ENCODE data around the gene UPK3B.
"Not testable (repeated sequence)": the region's sequence is repeated elsewhere in the genome, so short reads cannot be mapped to it uniquely, and the experiment has no call there.

UPK3B gene

GRCh38 chr7:76483081-76483480, 27.3 kb upstream of the UPK3B start:
- H3K4me3 ChIP-seq (ENCODE audit: low read depth, low read length); DNase-seq (ENCODE audit: low read depth): not testable (repeated sequence)

- DNase-seq (ENCODE audit: low read depth); H3K4me3 ChIP-seq (ENCODE audit: low read depth, low read length): not testable (repeated sequence)
These were observed 25.9 kb upstream of the UPK3B start for GRCh38 chr7:76484456-76484855.

- DNase-seq (ENCODE audit: low read depth); H3K4me3 ChIP-seq (ENCODE audit: low read depth, low read length): not testable (repeated sequence)
These were observed 24.3 kb upstream of the UPK3B start for GRCh38 chr7:76485822-76486610.

GRCh38 chr7:76486618-76487017, 23.7 kb upstream of the UPK3B start:
- H3K4me3 ChIP-seq (ENCODE audit: low read depth, low read length); DNase-seq (ENCODE audit: low read depth): not testable (repeated sequence)

GRCh38 chr7:76487969-76488368, 22.4 kb upstream of the UPK3B start:
- not testable (repeated sequence) for H3K4me3 ChIP-seq (ENCODE audit: low read depth, low read length); DNase-seq (ENCODE audit: low read depth)

- DNase-seq (ENCODE audit: low read depth); H3K4me3 ChIP-seq (ENCODE audit: low read depth, low read length): not testable (repeated sequence)
These were observed 18.2 kb upstream of the UPK3B start for GRCh38 chr7:76492139-76492538.

GRCh38 chr7:76495717-76496116, 14.6 kb upstream of the UPK3B start:
- not testable (repeated sequence) for H3K4me3 ChIP-seq (ENCODE audit: low read depth, low read length); DNase-seq (ENCODE audit: low read depth)

- not testable (repeated sequence) for DNase-seq (ENCODE audit: low read depth)
These were observed 12.3 kb upstream of the UPK3B start for GRCh38 chr7:76497918-76498582.

GRCh38 chr7:76498583-76499200, 11.7 kb upstream of the UPK3B start:
- not testable (repeated sequence) for H3K4me3 ChIP-seq (ENCODE audit: low read depth, low read length); DNase-seq (ENCODE audit: low read depth)

More at GRCh38 chr7:76497918-76498582, 12.3 kb upstream of the UPK3B start:
- H3K4me3 ChIP-seq (ENCODE audit: low read depth, low read length) = not testable (repeated sequence)

GRCh38 chr7:76499201-76499923, 11.0 kb upstream of the UPK3B start:
- not testable (repeated sequence) for H3K4me3 ChIP-seq (ENCODE audit: low read depth, low read length); DNase-seq (ENCODE audit: low read depth)

GRCh38 chr7:76499924-76500241, 10.5 kb upstream of the UPK3B start:
- H3K4me3 ChIP-seq (ENCODE audit: low read depth, low read length); DNase-seq (ENCODE audit: low read depth): not testable (repeated sequence)

GRCh38 chr7:76502224-76502623, 8.1 kb upstream of the UPK3B start:
- not testable (repeated sequence) for DNase-seq (ENCODE audit: low read depth)

GRCh38 chr7:76502836-76503235, 7.5 kb upstream of the UPK3B start:
- not testable (repeated sequence) for DNase-seq (ENCODE audit: low read depth)

More at GRCh38 chr7:76502224-76502623, 8.1 kb upstream of the UPK3B start:
- H3K4me3 ChIP-seq (ENCODE audit: low read depth, low read length) = not testable (repeated sequence)

GRCh38 chr7:76503244-76503643, 7.1 kb upstream of the UPK3B start:
- DNase-seq (ENCODE audit: low read depth); H3K4me3 ChIP-seq (ENCODE audit: low read depth, low read length): not testable (repeated sequence)

More at GRCh38 chr7:76502836-76503235, 7.5 kb upstream of the UPK3B start:
- H3K4me3 ChIP-seq (ENCODE audit: low read depth, low read length) = not testable (repeated sequence)

- DNase-seq (ENCODE audit: low read depth); H3K4me3 ChIP-seq (ENCODE audit: low read depth, low read length): not testable (repeated sequence)
These were observed 5.8 kb upstream of the UPK3B start for GRCh38 chr7:76504351-76505167.

Measured in LNCaP clone FGC (cell line).